Stimulated activated CD8-positive, alpha-beta memory T cell treated with anti-CD3 and anti-CD28 coated beads, Interleukin-7, amount 100 ng/mL, for 48 hours (primary cell): Measurements from ENCODE around the gene DCX.

Source experiments
- DNase-seq, 2 donors: peaks; one replicate each; pipeline ENCODE4 v3.0.0-alpha.2; 2020; ENCODE audit warnings: low read depth in 1 of 2; ENCODE audit errors: extremely low read depth in 1 of 2

Gene DCX

GRCh38 chrX:111319451-111319850, 92.5 kb downstream of the DCX start:
- DNase-seq = no peak

DNA sequence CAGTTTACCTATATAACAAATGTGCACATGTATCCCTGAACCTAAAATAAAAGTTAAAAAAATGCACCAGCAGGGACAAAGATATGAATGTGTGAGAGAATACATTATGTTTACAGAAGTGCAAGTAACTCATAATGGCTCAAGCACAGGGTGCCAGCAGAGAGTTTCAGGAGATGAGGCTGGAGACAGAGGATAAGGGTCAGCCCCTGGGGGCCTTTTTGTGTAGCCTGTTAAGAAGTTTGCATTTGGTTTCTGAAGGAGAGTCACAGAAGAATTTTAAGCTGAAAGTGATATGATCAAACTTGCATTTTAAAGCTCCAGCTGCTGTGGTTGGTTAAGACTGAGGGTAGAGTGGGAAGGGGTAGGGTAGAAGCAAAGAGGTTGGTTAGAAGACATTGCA, 93.1 kb downstream of the DCX start:
- DNase-seq = no peak

DNA sequence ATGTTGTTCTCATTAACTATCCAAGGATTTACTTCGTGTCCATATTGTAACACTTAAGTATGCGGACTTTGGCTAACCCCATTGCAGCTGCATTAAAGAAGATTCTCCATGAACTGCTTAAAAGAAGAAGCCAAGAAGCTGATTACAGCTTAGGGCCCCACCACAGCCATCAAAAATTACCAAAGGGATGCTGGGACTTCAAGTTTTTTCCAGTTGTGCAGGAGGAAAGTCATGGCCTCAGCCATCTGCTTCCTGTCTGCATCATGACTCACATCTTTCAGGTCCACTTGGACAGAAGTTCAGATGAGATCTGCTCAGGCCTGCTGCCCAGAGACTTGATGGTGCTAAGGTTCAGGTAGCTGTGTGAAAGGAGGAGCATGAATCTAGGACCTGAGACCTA, 102.9 kb downstream of the DCX start:
- no peak for DNase-seq

DNA sequence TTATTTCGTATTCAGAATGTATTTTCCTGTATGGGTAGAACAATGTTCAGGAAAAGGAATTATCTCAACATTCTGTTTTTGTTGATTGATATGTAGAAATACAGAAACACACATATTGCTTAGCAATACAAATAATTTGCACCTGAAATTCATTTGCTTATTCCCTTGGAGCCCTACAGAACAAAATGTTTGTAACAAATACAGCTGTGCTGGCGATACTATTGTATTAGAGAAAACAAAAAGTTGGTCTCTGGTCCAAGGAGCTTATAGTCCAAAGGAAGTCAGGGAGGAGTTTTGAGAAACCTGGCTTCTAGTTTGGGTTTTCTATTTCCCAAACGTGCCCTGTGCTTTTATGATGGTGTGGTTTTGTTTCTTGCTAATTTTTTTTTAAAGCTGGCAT, 104.0 kb downstream of the DCX start:
- no peak for DNase-seq

- DNase-seq = no peak
These were observed 109.7 kb downstream of the DCX start for GRCh38 chrX:111302284-111302683.

DNA sequence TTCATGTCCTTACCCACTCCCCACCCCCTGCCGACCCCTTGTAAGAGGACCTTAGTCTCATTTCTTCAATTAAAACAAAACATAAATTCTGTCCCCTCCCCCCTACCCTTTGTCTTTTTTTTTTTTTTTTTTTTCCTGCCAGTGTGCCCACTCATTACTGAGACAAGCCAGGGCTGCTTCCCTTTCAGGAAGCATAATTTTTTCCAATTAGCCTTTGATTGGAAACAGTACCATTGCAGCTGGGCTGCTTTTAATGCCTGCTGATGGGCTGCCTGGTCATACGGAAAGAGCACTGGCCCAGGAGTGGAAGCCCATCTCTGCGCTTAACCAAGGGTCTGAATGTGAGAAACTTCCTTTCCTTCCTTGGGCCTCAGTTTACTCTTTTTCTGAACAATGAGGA, 123.2 kb downstream of the DCX start:
- DNase-seq = no peak

GRCh38 chrX:111284631-111285293, 127.2 kb downstream of the DCX start:
- no peak for DNase-seq

GRCh38 chrX:111283446-111283845, 128.5 kb downstream of the DCX start:
- DNase-seq = no peak

- no peak for DNase-seq
These were observed 129.0 kb downstream of the DCX start for GRCh38 chrX:111282991-111283390.

GRCh38 chrX:111282139-111282538, 129.9 kb downstream of the DCX start:
- DNase-seq = no peak

GRCh38 chrX:111270339-111270738, 141.7 kb downstream of the DCX start, which contains the start of gene CAPN6:
Gene CAPN6 (minus strand): TSS chrX:111270483. CDS start chrX:111263936, 6,547 bp downstream.
- no peak for DNase-seq

DNA sequence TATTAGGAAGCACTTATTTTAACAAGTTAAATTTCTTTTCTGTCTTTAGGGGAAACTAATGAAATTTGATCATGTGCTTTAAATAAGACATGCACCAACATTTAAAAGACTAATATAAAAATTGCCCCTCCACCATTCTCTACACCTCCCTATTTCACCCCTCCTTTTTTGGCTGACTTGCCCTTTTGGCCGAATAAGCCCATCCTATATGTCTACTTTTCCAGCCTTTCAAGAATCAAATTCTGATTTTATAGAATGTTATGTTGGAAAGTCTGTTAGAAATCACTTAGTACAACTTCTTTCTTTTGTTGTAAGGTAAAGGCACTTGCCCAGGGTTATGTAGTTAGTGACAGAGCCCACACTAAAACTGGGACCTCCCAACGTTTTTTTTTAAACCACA, 143.5 kb downstream of the DCX start:
- DNase-seq = no peak

DNA sequence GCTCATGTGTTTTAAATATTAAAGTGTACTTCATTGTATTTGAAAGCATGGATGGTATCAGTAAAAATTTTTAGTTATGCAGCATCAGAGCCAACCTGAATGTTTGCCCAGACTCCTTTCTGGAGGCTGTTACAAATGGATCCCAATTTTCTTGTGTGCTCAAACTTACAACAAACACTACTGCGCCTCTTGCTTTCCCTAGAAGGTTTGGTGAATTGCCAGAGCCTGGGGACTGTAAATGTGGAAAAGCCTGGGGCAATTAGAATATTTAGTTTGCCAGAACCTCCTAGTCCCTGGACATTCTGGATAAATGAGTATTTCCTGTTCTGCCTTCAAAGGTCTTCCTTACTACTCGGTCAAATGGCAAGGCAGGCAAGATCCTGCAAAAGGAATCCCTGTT, 146.5 kb downstream of the DCX start:
- DNase-seq = no peak

DNA sequence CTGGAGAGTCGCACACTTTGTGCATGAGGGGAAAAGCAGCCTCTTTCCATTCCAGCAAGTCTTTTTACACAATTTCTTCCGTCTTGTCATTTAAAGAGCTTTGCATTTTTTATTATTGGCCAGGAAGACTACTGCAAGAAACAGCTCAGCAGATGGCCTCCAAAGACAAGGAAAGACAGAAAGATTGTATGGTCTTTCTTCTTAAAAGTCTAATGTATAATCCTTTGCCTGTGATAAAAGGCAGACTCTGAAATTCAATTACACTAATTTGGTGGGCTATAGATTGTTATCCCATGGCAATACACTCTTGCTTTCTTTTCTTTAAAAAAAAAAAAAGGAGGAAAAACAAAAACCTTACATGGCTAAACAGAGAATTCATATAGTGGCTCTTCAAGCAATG, 147.6 kb downstream of the DCX start:
- DNase-seq = no peak

GRCh38 chrX:111262086-111262485, 149.9 kb downstream of the DCX start:
- DNase-seq = no peak

GRCh38 chrX:111260451-111260850, 151.5 kb downstream of the DCX start:
- DNase-seq = no peak

DNA sequence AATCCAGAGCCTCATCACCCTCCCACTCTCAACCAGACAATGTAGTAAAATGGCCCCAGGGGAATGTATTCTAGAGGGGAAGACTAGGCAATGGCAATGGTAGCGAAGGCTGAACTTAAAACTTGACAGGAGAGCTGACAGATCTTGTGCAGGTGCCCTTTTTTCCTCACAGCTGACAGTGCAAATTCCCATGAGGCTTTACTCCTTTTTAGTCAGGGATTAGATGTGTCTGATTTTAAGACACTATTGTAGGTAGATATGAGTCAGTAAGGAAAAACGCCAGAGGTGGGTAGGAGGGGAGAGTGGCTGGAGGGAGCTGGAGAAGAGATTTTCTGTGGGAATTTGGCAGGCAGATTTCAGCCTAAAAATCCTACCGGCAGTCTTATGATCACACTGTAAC, 152.4 kb downstream of the DCX start:
- DNase-seq = no peak

GRCh38 chrX:111257733-111258132, 154.3 kb downstream of the DCX start:
- no peak for DNase-seq

DNA sequence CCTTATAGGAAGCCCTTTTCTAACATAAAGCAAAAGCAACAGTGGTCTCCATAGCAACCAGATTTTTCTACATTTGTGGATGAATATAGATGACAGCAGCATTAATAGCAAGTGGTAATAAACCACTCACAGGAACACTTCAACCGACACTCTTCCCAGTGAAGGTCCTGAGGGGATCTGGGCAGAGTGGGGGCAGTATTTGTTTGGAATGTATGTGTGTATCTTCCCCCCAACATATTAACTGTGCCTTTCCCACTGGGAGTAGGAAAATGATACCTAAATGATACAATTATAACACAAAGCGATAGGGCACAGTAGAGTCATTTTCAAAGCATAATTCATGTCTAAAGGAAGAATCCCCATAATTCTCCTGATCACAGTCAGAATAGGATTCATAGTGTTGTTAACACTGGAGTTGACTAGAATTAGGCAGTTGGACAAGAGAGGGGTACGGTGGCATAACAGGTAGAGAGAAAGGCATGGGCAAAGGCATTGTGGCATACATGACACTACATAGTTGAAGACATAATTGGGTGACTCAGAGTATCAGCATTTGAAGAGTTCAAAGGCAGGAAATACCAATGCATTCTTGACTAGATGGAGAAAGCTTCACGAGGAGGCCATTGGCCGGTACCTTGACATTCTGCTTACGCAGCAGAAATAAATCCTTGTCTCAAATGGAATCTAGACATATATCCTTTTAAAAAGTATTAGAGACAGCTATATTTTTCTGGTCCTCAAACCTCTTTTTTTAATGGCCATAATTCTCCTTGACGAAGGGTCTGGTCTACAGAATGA, 156.9 kb downstream of the DCX start:
- no peak for DNase-seq

DNA sequence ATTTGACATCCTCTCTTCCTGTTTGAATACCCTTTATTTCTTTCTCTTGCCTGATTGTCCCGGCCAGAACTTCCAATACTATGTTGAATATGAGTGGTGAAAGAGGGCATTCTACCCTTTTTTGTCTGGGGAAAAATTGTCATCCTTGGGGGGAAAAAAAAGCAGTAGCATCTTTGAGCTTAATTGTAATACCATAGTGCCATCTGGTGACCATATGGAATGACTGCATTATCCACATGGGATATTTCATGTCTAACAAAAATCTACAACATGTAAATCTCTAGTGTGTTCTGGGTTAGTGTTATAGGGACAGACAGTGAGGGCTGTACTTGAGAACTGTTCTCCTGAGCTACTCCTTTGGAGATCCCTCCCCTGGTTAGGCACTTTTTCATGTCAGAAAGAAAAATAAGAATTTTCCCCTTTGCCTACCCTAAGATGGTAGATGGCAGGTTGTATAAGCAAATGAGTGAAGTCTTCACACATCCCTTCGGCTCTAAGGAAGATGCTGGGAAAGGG, 167.7 kb downstream of the DCX start:
- DNase-seq = no peak
